ENCODE measurements around the gene RELN.

RELN gene

GRCh38 chr7:103889451-103889850 is 100.0 kb downstream of the RELN start:
- no peak for DNase-seq

GRCh38 chr7:103888603-103889153 is 100.8 kb downstream of the RELN start:
- DNase-seq, result no peak

GRCh38 chr7:103887853-103888602 is 101.4 kb downstream of the RELN start:
- DNase-seq, result no peak

GRCh38 chr7:103887050-103887449 is 102.4 kb downstream of the RELN start:
- DNase-seq, result no peak

- no peak for DNase-seq
Measured at GRCh38 chr7:103879928-103880600, 109.4 kb downstream of the RELN start.

GRCh38 chr7:103879411-103879810 is 110.0 kb downstream of the RELN start:
- no peak for DNase-seq

- DNase-seq, result no peak
Measured at GRCh38 chr7:103877565-103877964, 111.9 kb downstream of the RELN start.

- no peak for DNase-seq
Measured at GRCh38 chr7:103875718-103876117, 113.7 kb downstream of the RELN start.

GRCh38 chr7:103871473-103871872 is 118.0 kb downstream of the RELN start:
- no peak for DNase-seq

GRCh38 chr7:103870664-103871063 is 118.8 kb downstream of the RELN start:
- no peak for DNase-seq

GRCh38 chr7:103867874-103868273 is 121.6 kb downstream of the RELN start:
- DNase-seq, result no peak

- DNase-seq, result peak; percentile 78
Measured at GRCh38 chr7:103866919-103867318, 122.5 kb downstream of the RELN start.

GRCh38 chr7:103865442-103865841 is 124.0 kb downstream of the RELN start:
- DNase-seq, result no peak

GRCh38 chr7:103862302-103863035 is 127.0 kb downstream of the RELN start:
- no peak for DNase-seq

GRCh38 chr7:103859709-103860108 is 129.7 kb downstream of the RELN start:
- DNase-seq, result no peak

- DNase-seq, result peak; percentile 56
Measured at GRCh38 chr7:103857435-103857834, 132.0 kb downstream of the RELN start.

GRCh38 chr7:103856929-103857328 is 132.5 kb downstream of the RELN start:
- no peak for DNase-seq

- DNase-seq, result no peak
Measured at GRCh38 chr7:103855671-103856070, 133.8 kb downstream of the RELN start.

GRCh38 chr7:103854611-103855010 is 134.8 kb downstream of the RELN start:
- no peak for DNase-seq

- DNase-seq, result no peak
Measured at GRCh38 chr7:103851357-103851756, 138.1 kb downstream of the RELN start.

GRCh38 chr7:103843689-103844480 is 145.6 kb downstream of the RELN start:
- no peak for DNase-seq

GRCh38 chr7:103833401-103833800 is 156.1 kb downstream of the RELN start:
- DNase-seq, result no peak

- no peak for DNase-seq
Measured at GRCh38 chr7:103832438-103832837, 157.0 kb downstream of the RELN start.

Measured in NCI-H2029 (cell line).